CD4-positive, alpha-beta T cell treated with Interferon gamma for 1 hour (primary cell): ENCODE measurements around the gene NUDCD3.

ENCODE experiments used
- DNase-seq: peaks from one replicate; pipeline ENCODE4 v3.0.0-alpha.2; 2020

The NUDCD3 gene

GRCh38 chr7:44398511-44398911 lies 91.9 kb downstream of the NUDCD3 start:
- no peak for DNase-seq

DNA sequence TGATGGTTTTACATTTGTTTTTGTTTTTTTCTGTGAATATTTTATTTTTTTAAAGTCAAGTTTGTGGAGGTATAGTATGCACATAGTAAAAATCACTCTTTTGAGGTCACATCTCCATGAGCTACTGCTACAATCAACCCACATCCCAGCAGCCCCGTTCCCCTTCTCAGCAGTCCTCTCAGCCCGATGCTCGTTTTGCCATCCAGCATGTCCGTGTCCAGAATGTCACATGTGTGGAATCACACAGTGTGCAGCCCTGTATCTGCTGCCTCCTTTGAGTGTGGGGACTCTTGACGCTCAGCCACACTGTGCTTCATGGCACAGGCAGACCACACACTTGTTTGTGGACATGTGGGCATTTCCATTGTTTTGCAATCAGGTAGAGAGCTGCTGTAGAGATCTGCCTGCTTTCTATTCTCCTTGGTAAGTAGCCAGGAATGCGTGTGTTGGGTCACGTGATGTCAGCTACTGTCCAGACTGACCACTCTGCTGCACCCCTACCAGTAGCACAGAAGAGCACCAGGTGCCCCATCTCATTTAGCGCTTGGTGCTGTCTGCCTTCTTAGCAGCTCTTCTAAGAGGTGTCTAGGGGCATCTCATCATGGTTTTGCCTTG lies 93.4 kb downstream of the NUDCD3 start:
- DNase-seq = no peak

DNA sequence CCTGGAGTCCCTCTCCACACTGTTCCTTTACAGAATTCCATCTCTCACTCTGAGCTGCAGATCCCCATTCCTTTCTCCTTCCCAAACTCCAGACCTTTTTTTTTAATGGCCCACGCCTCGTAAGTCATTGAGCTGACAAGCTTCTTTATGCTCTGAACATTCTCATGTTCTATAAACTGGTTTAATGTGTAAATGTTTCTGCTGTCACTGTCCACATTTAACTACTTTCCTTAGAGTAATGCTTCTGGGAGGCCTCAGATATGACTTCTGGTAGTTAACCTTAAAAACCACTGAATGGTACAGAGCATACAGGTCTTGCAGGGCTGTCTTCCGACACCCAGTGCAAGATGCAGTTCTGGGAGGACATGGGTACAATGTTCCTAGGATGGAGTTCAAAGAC lies 94.0 kb downstream of the NUDCD3 start:
- DNase-seq = no peak

GRCh38 chr7:44395067-44395466 lies 95.4 kb downstream of the NUDCD3 start:
- DNase-seq = no peak

DNA sequence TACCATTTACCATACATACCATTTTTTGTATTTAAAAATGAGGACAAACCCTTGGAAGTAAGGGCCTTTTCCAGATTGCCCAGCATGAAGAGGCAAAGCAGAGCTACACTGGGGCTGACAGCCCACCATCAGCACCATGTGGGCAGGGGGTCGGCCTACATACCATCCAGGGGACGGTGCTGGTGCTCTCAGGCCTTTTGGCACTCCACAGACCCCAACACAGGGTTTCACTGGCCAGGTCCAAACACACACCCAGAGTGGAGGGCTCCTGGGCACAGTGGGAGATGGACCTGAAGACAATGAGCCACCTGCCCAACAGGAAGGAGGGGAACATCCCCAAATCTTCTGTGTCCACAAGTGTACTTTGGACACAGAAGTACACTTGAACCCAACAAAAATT lies 95.8 kb downstream of the NUDCD3 start:
- no peak for DNase-seq

GRCh38 chr7:44394112-44394447 lies 96.4 kb downstream of the NUDCD3 start:
- DNase-seq = no peak

GRCh38 chr7:44393238-44394111 lies 97.0 kb downstream of the NUDCD3 start:
- DNase-seq = no peak

- DNase-seq = no peak
Measured at GRCh38 chr7:44392618-44393010, 97.8 kb downstream of the NUDCD3 start.

- no peak for DNase-seq
Measured at GRCh38 chr7:44391746-44392617, 98.5 kb downstream of the NUDCD3 start.

- DNase-seq = no peak
Measured at GRCh38 chr7:44391171-44391570, 99.3 kb downstream of the NUDCD3 start.

DNA sequence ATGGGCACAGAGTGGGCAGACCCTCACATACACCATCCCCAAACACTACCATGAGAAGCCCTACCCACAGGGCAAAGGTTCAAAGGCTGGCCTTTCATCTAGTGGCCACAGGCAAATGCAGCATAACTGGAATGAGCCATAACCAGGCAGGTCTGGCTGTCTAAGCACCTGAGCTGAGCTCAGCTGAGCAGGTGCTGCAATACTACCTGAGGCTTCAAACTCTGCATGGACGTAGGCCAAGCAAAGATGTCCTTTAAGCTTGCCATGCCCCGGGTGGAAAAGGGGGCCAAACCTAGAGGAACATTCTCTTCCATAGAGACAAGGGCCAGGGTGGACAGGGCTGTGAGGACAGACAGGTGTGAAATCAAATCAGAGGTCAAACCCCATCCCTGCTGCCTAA lies 99.8 kb downstream of the NUDCD3 start:
- DNase-seq = no peak

DNA sequence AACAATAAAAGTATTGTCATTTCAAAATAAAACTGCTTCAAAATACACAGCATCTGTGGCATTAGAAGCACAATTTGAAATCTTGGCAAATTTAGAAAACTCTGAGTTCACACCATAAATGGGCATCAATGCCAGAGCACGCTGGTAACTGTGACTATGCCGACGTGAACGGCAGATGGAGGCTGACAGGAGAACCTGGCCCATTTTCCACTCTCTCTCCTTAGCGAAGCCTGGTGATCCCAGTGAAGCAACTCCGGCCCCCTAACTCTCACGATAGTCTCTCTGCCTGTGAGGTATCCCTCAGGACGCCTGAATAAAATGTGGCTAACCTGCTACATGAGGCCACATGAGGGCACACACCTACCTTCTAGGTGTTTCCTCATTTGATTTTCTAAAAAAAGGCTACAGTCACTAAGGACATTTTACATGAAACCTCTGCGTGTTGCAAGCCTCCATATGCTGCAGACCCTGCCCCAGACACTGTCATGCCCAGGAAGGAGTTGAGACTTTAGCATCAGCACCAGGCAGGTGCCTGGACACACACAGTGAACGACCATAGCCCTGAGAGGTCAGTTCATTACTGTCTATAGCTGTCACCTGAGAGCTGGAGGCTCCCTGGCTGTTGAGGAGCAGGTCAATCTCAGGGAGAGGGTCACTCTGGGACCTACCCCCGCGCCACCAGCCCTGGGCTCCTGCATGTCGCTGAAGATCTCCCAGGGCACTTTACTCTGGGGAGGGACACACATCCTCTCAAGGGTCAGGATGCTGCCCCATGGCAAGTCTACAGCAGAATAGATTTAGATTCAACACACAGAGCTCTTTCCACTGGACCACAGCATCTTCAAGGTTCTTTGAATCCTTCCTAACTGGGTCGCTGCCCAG lies 102.1 kb downstream of the NUDCD3 start:
- no peak for DNase-seq

DNA sequence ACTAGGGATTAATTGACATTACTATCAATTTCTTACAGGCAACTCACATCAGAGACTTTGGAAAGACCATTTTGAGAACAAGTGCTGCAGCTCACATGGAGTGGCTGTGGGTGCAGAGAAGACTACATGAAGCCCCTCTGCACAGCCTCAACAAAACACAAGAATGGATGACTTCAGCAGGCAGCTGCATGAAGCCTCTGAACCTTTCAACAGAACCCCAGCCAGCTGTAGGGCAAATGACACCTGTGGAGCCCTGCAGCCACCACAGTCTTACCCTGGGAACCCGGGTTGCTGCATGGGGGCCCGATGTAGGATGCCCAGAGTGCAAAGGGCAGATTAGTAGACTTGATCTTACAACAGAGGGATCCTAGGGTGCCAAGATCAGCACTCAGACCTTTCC lies 103.1 kb downstream of the NUDCD3 start:
- DNase-seq = no peak

- no peak for DNase-seq
Measured at GRCh38 chr7:44386139-44386913, 104.1 kb downstream of the NUDCD3 start.

- no peak for DNase-seq
Measured at GRCh38 chr7:44385434-44386138, 104.9 kb downstream of the NUDCD3 start.

- no peak for DNase-seq
Measured at GRCh38 chr7:44384586-44385433, 105.6 kb downstream of the NUDCD3 start.

- no peak for DNase-seq
Measured at GRCh38 chr7:44383566-44383965, 106.9 kb downstream of the NUDCD3 start.

DNA sequence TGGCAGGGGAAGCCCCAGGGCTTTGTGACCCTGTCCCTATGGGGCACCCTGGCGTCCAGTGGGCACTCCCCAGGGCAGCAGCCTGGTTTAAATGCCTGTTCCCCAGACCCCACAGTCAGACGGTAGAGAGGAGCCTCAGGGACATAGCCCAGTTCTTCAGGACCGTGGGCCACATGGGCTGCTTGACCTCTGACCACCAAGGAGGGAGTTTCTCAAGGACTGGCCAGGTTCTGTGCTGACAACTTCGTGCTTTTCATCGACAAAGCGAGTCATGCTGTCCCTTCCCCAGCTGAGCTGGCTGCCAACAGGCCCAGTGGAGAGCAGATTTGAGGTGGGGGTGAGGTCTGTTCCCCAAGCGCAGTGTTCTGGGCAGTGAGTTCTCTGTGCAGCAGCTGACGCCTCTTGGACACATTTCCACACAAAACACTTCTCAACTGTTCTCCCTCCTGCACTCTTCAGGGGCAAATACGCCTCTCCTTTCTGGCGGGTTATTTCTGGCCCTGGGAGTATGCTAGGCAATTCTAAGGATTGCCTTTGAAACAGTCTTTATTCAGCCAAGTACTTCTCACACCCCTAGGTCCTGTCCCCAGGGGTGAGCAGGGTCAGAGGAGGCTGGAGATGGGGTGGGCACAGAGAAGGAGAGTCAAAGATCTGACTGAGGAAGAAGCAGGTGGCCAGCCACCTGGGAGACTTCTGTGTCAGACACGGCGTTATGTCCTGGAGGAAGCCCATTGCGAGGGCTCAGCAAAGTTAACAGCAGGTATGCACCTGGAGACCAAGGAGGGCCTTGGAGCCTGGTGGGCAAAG lies 107.8 kb downstream of the NUDCD3 start:
- DNase-seq = no peak

DNA sequence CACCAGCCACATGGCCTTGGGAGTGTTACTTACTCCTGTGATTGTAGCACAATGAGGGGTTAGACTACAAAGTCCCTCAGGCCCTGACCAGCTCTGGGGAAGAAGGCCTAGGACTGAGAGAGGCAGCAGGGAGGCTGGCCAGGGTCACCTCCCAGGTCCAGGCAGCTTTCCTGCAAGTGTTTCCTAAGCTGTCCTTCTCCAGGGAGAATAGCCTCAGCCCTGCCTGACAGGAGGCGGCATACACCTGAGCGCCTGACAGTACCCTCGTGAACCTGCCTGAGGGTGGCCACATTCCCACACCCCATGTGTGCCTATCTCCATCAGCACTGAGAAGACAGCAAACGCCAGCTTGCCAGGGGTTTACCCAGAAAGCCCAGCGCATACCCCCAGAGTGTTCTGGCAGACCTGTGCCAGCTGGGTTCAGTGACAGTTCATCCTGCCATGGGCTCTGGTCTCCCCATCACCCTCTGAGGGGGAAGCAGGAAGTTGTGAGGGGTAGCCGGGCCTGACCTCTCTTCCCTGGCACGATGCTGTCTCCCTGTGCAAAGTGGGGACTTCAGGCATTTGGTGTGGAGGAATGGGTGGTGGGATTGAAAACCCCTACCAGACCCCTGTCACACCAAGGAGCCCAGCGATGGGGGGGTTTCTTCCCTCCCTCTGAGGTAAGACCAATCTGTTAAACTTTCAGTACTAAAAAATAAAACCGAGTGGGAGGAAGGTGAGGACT lies 108.8 kb downstream of the NUDCD3 start:
- no peak for DNase-seq
